Adrenal gland (tissue), 12 donors: ENCODE measurements around the gene RBM19. TPM values are rescaled to one million over a fixed set of nuclear protein-coding genes. Genes with fewer than 3 reads are reported as not detected.

Experiments
- DNase-seq, 7 donors: peaks; one replicate each; pipeline ENCODE4 v3.0.0-alpha.2; 2019 to 2020
- H3K27ac ChIP-seq, 5 donors: fragments of 200-600 bp; sonication (generic) in 4 of 5; 1 replicate in 3 of 5; 2 replicates in 2 of 5; pipeline versions ENCODE4 v1.5.1 to v1.8.0; 2016 to 2020; ENCODE audit warnings: mild to moderate bottlenecking in 1 of 5
- H3K27me3 ChIP-seq: fragments of 200-600 bp; 2 replicates; pipeline ENCODE4 v1.8.0; 2021
- H3K36me3 ChIP-seq, 2 donors: fragments of 200-600 bp; replicated peaks in 1 of 2; 1 replicate in 1 of 2; 2 replicates in 1 of 2; pipeline versions ENCODE4 v1.5.1 to v1.8.0; 2018 to 2022
- H3K4me1 ChIP-seq, 2 donors: fragments of 200-600 bp; replicated peaks in 1 of 2; 1 replicate in 1 of 2; 2 replicates in 1 of 2; pipeline versions ENCODE4 v1.5.1 to v1.8.0; 2018 to 2021
- H3K4me3 ChIP-seq, 4 donors: fragments of 200-600 bp; sonication (generic) in 3 of 4; one replicate each; pipeline ENCODE4 v1.5.1; 2016 to 2018
- H3K9me3 ChIP-seq, 3 donors: fragments of 200-600 bp; sonication (generic) in 1 of 3; replicated peaks in 1 of 3; 1 replicate in 2 of 3; 2 replicates in 1 of 3; pipeline versions ENCODE4 v1.5.1 to v1.8.0; 2016 to 2021
- CTCF ChIP-seq, 6 experiments: fragments of 450-650 bp in 4 of 6; fragments of 200-600 bp in 2 of 6; sonication (generic) in 1 of 6; IDR thresholded peaks; 1 replicate in 5 of 6; 2 replicates in 1 of 6; pipeline versions ENCODE4 v1.5.1 to v1.8.0; 2016 to 2021; ENCODE audit warnings: antibody characterized with exemption in 6 of 6, mild to moderate bottlenecking in 2 of 6, moderate library complexity in 1 of 6
- POLR2A ChIP-seq, 2 donors: fragments of 450-650 bp; IDR thresholded peaks; one replicate each; pipeline ENCODE4 v1.6.1; 2017; ENCODE audit warnings: antibody characterized with exemption in 2 of 2, mild to moderate bottlenecking in 2 of 2, moderate library complexity in 1 of 2
- WGBS, 4 donors: extraction: QIAGEN DNeasy Blood & Tissue Kit in 2 of 4; methylation state at CpG; one replicate each; pipeline versions ENCODE4 v1.1.5 to v1.1.7; 2013 to 2017; 5-methylcytosine and 5-hydroxymethylcytosine counted together
- intact Hi-C, 2 donors: fragments of 100-400 bp; cut with DNase I; formaldehyde crosslinking; loops; one replicate each; pipeline versions ENCODE4 v1.14.1 to v1.15.0; 2022 to 2023
- polyA plus RNA-seq, 3 donors: library from polyadenylated mRNA; stranded (reverse); fragments of 200-250 nt in 2 of 3; fragments of 350-450 nt in 1 of 3; fragmentation: Illumina TruSeq in 1 of 3; extraction: RNeasy Lipid Tissue Mini Kit (QIAGEN cat#74804) in 1 of 3; gene quantifications; one replicate each; pipeline ENCODE4 v1.2.3, GENCODE V29; 2013 to 2014
- total RNA-seq, 9 donors: library from RNA; depleted of rRNA in 4 of 9; stranded (reverse); fragments of >200 nt in 4 of 9; fragments of 120-200 nt in 1 of 9; fragmentation: NEBNext Ultra II Directional in 1 of 9; extraction: Animal tissue kit (Norgen Biotek cat#: 25700) in 1 of 9; gene quantifications; one replicate each; pipeline versions ENCODE4 v1.1.0 to v1.2.4, GENCODE V29; 2013 to 2023
- donor health status: healthy with polysubstance abuse.
- donor health status: Bipolar disorder and iron deficiency.
- donor health status: DM: yes; HTN: yes; CAD: no.
- donor health status: DM: no; HTN: no; CAD: no.
- donor health status: DM: no; HTN: no; CAD: no.
- donor health status: DM: yes; HTN: yes; CAD: no.

Gene RBM19
- total and polyA plus RNA-seq, 12 donors, result 19.6 to 71.4 (median 33.1) TPM

GRCh38 chr12:113863455-113863845 is 102.7 kb downstream of the RBM19 start:
- Histone ChIP-seq H3K4me1 (no peaks in the 10 kb centered on the region), H3K27me3 (no peaks in the 10 kb centered on the region), H3K36me3 (peaks cover 0 to 3% of the 10 kb centered on the region in 2 donors), H3K27ac (no peak overlapping the region), H3K9me3 (no peaks in the 10 kb centered on the region), H3K4me3 (no peak overlapping the region)
- TF ChIP-seq POLR2A (IDR thresholded peaks at IDR 0.05) (no peak), CTCF (IDR thresholded peaks at IDR 0.05) (no peak)
- 89 to 92% (median 91%) methylated on average over 2 of the region's 2 CpGs for WGBS, 4 donors
- no peak for DNase-seq
- intact Hi-C loops, result no loop called here

DNA sequence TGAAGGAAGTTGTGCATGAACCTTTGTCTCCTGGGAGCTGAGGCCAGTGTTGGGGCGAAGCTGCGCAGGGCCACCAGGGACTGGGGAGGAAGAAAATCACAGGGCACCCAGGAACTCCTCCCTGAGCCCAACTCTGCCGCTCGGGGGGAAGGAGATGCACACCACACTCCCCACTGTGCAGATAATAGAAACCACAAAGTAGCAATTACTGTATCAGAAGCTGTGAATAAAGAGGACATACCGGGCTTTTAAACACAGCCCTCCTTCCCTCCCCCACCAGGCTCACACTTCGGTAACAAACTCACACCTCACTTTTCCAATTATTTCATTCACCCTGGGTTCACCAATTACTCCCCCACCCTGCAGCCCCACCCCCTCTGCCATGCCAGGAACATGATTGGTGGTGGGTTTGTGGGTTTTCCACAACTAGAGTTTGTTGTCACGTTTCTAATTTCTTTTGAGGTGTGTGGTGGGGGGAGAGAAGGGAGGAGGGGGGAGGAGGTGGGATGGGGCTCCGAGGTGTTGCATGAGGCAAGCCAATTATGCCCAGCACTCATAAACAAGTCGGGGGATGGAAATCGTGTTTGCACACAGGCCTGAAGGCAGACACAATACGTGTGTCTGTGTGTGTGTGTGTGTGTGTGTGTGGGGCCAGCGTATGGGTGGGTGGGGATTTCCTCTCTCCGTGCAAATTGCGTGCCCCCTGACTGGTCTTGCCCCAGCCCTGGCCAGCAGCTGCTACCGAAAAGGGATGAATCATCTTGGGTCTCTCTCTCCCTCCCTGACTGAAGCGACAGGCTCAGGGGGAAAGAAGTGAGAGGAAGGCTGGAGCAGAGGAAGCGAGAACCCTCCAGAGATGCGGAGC is 103.3 kb downstream of the RBM19 start:
- Histone ChIP-seq H3K27me3 (no peaks in the 10 kb centered on the region), H3K4me1 (no peaks in the 10 kb centered on the region), H3K36me3 (peaks cover 0 to 9% of the 10 kb centered on the region in 2 donors), H3K27ac (no peak overlapping the region), H3K9me3 (no peaks in the 10 kb centered on the region), H3K4me3 (no peak overlapping the region)
- DNase-seq, result no peak
- intact Hi-C loops, result no loop called here
- 69 to 72% (median 72%) methylated on average over 18 of the region's 18 CpGs for WGBS, 4 donors
- no peak for TF ChIP-seq CTCF (IDR thresholded peaks at IDR 0.05)
- no peak for TF ChIP-seq POLR2A (IDR thresholded peaks at IDR 0.05)

DNA sequence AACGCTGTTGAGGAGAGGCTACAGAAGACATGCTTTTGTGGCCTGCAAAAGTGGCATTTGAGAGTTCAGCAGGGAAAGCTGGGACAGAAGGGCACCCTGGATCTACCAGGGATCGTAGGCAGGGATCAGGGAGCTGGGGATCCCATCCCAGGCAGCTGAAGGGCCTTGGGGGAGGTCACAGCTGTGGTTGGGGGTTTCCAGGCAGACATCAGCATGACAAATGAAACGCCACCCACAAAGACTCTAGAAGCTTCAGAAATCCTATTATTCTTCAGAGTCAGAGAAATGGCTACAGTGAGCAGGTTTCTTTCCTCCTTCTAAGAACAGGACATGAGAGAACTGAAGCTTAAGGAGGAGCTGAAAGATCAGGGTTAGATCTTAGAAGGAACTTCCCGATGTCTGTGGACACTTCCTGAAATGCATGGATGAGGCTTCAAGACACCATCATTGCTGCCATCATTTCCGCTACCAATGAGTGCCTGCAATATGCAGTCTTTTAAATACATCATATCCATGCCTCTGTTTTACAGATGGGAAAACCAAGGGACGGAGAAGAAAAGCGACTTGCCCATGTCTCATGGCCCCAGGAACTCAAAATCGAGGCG is 104.3 kb downstream of the RBM19 start:
- Histone ChIP-seq H3K36me3 (peaks cover 0 to 9% of the 10 kb centered on the region in 2 donors), H3K27me3 (no peaks in the 10 kb centered on the region), H3K27ac (no peak overlapping the region), H3K4me3 (no peak overlapping the region), H3K9me3 (no peaks in the 10 kb centered on the region), H3K4me1 (no peaks in the 10 kb centered on the region)
- intact Hi-C loops, result no loop called here
- TF ChIP-seq POLR2A (IDR thresholded peaks at IDR 0.05) (no peak), CTCF (IDR thresholded peaks at IDR 0.05) (no peak)
- no peak for DNase-seq
- 90 to 95% (median 93%) methylated on average over 9 of the region's 9 CpGs for WGBS, 4 donors

DNA sequence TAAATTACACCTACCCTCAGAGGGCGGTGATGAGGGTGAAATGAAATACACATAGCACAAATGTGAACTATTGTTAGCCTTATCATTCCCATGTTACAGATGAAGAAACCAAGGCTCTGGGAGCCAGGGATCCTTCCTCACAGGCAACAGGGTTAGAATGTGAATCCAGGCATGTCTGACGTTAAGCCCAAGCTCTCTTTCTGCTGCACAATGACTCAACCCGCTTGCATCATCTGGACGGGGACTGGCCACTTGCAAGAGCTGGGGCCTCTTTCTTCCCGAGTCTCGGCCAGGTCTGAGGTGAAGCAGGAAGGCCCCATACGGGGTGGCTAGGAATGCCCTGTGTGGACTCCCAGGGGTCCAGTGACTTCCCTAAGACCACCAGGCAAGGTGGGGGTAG is 105.2 kb downstream of the RBM19 start:
- no peaks in the 10 kb centered on the region for H3K4me1 ChIP-seq
- intact Hi-C loops, result no loop called here
- TF ChIP-seq CTCF (IDR thresholded peaks at IDR 0.05) (no peak), POLR2A (IDR thresholded peaks at IDR 0.05) (no peak)
- peaks cover 0 to 9% of the 10 kb centered on the region in 2 donors for H3K36me3 ChIP-seq
- H3K27me3 ChIP-seq, result no peaks in the 10 kb centered on the region
- H3K27ac ChIP-seq, result no peak overlapping the region
- H3K4me3 ChIP-seq, result no peak overlapping the region
- H3K9me3 ChIP-seq, result no peaks in the 10 kb centered on the region
- WGBS, 4 donors, result 81 to 90% (median 85%) methylated on average over 5 to 7 of the region's 7 CpGs
- no peak for DNase-seq
